HG02885 (cell line): ENCODE data around the gene HNF1B.
"Not testable (repeated sequence)": the region's sequence is repeated elsewhere in the genome, so short reads cannot be mapped to it uniquely, and the experiment has no call there.

Experiments
- ATAC-seq: cut with Tn5 transposase; IDR thresholded peaks from one replicate; pipeline ENCODE4 v1.9.1; 2021; ENCODE audit warnings: mild to moderate bottlenecking; ENCODE audit not compliant: unreplicated experiment, poor library complexity

HNF1B gene

DNA sequence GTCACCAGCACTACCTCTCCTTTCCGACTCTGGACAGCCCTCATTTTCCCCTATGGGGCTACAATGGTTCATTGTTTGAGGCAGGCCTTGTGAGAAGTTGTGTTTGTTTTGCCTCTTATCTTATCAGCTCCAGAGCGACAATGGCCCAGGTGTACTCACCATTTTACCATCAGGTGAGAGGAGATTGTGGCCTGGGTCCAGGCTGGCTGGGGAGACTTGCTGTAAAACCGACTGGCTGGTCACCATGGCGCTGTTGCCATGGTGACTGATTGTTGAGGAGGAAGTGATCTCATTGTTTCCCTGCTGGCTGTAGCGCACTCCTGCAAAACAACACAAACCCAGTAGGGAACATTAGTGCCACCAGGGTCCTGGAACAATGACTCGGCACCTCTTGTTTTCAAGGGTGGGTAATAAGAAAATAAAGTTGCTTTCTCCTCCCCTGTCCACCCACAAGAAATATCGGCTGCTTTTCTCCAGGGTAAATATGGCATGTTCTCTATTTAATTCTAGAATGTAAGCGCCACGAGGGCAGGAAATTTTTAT is 34.4 kb downstream of the HNF1B start:
- ATAC-seq, result no peak

DNA sequence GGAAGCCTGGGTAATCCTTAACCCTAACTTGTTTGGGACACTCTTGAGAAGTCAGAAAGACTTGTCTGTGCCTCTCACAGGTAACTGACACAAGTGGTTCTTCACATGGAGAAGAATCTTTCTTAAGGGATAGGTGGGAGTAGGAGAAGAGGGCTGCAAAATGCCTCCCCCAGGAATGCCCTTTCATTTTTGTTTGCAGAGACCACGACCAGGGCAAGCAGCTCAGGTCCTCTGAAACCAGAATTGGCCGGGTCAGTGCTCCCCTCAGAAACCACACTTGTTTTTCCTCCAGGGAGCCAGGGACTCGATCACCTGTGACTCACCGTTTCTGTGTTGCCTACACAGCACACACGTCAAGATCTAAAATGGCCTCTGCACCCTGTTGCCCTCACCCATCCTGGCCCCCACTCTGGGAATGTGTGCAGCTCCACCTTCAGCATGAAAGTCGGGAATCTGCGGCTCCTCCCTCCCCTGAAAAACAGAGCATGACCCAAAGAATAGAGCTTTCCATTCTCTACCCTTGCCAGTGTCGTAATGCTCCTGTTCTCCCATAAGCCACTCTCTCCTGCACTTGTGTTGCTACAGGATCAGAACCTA is 36.1 kb downstream of the HNF1B start:
- no peak for ATAC-seq

DNA sequence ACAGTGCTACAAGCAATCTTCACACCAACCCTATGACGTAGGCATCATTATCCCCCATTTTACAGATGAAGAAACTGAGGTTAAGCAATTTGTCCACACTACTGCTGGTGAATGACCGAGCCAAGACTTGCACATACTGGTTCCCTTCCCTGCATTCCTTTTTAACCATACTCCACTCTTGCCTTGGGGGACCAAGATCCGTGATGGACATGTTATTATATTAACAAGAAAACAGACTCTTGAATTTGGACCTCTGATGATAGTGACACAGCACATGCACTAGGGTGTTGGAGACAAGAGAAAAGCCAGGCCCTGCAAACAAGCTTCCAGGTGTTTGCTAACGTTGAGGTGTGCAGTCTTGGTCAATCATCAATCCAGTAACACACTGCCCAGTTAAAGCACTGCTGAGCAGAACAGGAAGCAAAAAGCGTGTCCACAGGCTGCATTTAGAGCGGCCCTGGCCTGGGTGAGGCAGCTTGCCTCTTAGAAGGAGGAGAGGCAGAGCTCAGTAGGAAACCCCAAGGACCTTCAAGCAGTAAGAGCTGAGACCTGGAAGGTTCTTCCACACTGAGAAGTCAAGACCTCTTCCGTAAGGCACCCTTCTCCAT is 36.7 kb downstream of the HNF1B start:
- ATAC-seq, result no peak

DNA sequence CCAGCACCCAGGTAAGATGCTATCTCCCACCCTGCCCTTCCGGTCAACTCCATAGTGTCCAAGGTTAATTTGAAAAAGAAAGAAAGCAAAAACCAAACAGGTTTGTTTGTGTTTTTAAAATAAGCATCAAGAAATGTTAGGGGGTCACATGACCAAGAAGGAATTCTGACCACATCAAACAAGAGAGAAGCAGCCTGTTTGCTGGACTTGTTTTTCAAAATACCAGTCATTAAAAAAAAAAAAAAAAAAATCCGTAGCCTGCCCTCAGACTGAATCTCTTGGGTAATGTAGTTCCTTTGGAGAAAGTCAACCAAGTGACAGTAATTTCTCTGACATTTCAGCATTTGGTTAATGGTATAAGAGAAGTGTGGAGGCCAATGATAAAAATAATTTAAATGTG is 38.4 kb downstream of the HNF1B start:
- no peak for ATAC-seq

DNA sequence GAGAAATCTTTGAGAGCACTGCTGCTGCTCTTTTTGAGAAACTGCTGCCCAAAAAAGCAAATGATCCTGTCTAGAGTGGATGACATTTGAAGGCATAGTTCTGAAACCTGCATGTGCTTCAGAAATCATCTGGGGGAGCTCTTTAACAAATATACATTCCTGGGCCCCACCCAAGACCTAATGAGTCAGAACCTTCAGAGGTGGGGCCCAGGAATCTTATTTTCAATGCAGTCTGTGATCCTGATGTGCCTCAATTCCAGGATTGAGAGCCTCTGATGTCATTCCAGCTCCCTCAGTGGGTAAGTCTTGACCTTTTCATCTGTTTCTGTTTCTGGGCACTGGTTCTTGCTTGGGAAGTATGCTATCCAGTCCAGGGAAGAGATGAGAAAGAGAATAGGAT is 42.3 kb downstream of the HNF1B start:
- no peak for ATAC-seq

DNA sequence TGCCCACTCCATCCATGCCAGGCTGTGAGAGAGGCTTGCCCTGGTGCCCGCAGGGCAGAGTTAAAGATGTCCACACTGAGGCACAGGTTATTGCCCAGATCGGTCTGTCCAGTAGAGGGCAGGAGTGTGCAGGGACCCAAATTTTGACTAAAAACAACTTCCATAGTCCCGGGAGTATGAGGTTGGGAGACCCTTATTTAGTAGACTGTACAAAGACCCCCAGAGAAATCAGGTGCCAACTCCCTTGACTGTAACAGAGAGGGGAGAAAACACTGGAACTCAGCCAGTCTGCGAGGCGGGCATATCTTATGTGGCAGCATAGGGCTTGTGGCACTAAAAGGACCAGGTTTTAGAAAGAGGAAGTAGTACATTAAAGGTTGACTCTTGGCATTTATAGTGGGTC is 43.4 kb downstream of the HNF1B start:
- ATAC-seq, result no peak

DNA sequence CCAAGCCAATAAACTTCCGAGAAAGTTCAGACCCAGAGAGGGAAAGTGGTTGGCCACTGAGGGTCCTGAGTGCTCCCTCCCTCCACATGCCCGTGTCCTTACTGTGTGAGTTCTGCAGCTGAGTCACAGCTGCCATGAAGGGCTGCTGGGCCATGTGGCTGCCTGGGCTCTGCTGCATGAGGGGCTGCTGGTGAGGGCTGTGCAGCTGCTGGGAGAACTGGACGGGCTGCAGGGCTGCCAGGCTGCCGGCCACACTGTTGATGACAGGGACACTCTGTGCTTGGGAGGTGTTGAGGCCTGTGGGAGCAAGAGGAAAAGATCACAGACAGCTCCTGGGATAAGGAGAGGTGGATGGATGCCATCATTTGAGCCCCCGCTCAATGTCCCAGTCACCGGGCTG is 44.0 kb downstream of the HNF1B start:
- ATAC-seq, result no peak

DNA sequence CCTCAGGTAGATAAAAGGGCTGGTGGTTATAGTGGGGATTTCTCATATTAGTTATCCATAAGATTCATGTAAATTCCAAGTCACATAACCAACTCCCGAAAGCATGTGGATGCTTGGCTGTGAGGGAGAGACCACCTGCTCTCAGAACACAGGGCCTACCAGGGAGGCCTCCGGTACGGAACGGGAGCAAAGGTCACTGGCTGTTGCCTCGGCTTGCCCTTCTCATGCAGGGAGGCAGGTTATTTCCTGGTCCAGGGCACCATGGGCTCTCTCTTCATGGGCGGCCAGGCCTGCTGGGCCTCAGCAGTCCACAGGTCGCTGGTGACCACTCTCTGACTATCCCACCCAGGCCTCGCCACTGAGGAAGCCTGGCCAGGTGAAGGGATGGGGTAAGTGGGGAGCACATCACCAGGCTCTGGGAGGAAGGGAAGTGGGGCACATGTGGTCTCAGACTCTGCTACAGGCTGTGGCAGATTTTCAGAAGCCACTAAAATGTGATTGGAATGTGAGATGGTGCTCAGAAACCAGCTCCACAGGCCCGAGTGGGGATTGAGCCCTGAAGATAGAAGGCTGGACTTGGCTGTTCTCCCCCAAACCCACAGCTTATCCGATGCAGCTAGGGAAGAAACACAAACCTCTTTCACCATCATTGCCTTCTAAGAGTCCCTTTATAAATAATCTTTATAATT is 45.4 kb downstream of the HNF1B start:
- no peak for ATAC-seq

DNA sequence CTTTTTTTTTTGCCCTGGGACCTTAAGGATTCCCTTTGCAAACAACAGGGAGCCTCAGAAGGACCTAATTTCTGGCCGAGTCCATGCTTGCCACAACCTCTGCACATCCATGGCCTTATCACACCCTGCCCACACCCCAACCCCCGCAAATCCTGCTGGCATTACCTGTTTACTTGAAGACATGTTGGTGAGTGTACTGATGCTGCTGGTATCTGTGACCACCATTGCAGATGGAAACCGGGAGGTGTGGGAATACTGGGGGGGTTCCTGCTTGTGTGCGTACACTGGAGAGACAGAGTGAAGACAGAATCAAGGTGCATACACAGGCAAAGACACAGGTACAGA is 46.0 kb downstream of the HNF1B start:
- ATAC-seq, result no peak

DNA sequence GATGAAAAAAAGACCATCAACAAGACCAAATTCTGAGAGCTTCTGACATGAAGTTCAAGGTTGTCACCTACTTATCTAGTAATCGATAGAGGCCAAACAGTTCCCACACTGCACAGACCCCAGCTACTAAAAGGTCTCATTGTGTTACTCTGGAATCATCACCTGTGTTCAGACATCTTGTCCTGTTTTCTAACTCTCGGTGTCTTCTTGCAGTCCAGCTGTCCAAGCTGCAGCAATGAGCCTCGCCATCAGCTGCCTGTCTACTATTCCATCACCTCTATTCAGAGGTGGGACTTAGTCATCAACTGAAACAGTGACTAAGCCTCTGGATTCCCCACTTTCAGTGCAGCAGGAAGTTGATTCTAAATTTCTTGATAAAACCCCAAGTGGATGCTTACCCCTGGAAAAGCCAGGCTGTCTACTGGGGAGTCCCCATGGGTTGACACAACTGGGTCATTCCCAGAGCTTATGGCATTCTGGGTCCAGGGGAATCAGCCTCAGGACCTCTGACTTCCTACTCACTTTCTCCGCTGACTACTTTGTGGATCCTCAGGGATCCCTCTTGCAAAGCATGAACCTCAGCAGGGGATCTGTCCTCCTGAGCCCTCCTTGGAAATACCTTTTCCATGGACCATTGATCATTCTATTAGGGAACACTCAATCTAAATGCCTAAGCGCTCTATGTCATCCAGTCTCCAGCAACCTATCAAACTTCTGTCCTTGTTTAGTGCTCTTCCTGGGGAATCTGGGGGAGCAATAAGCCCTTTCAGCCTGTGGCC is 46.5 kb downstream of the HNF1B start:
- ATAC-seq, result no peak

DNA sequence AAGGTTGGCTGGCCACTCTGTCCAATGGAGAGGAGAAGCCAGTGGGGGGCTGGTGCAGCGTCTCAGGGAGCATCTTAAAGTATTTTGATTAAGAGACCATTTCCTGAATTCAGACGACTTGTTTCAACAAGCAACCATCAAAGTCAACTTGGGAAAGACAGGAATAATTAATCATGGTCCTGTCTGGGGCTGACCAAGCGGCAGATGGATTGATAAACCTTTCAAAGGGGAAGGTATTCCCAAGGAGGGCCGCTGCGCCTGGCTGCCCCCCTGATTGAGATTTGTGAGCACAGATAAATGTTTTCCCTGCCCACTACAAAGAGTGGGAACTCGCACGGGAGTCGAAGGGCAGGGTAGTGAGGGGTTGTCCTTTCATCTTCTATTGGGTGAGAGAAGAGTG is 47.5 kb downstream of the HNF1B start:
- no peak for ATAC-seq

DNA sequence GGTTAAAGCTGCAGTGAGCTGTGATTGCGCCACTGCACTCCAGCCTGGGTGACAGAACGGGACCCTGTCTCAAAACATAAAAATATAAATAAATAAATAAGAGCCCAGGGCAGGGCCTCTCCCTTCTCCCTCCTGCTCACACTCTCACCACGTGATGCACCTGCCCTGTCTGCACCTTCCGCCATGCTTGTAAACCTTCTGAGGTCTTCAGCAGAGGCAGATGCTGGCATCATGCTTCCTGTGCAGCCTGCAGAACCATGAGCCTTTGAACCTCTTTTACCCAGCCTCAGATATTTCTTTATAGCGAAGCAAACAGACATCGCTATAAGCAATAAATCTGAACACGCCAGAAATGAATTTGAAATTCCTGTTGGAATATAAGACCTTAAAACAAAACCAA is 48.5 kb downstream of the HNF1B start:
- no peak for ATAC-seq

DNA sequence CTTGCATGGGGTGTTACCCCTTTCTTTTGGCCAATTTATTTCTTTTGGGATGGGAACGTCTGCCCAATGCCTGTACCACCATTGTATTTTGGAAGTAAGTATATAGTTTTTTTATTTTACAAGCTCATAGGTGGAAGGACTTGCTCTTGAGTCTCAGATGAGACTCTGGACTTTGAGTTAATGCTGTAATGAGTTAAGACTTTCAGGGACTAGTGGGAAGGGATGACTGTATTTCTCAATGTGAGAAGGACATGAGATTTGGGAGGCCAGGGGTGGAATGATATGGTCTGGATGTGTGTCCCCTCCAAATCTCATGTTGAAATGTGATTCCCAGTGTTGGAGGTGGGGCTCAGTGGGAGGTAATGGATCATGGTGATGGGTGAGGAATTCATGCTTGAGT is 49.1 kb downstream of the HNF1B start:
- ATAC-seq, result no peak

DNA sequence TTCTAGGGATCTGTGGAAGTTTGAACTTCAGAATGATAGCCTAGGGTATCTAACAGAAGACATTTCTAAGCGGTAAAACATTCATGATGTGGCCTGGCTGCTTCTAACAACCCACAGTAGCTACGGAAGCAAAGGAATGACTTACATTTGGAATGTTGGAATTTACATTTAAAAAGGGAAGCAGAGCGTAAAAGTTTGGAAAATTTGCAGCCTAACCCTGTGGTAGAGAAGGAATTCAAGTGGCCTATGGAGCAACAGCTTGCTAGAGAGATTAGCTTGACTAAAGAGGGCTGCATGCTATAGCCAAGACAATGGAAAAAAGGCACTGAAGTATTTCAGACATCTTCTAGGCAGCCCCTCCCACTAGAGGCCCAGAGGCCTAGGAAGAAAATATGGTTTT is 50.1 kb downstream of the HNF1B start:
- ATAC-seq, result no peak

DNA sequence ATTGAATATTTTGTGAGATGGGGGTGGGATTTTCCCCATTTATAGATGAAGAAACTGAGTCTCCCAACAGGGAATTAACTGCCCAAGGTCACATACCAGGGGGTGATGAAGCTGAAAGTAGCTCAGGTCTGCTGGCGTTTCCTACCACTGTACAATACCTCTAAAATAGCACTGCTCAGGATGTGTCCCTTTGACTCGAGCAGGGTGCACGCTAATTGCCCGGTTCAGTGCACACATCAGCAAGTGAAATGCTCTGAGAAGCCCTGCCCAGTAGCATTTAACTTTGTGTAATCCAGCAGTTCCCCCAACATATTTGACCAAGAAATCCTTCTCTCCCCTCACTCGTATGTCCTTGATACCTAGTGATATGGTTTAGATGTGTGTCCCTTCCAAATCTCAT is 51.5 kb downstream of the HNF1B start:
- ATAC-seq, result no peak

DNA sequence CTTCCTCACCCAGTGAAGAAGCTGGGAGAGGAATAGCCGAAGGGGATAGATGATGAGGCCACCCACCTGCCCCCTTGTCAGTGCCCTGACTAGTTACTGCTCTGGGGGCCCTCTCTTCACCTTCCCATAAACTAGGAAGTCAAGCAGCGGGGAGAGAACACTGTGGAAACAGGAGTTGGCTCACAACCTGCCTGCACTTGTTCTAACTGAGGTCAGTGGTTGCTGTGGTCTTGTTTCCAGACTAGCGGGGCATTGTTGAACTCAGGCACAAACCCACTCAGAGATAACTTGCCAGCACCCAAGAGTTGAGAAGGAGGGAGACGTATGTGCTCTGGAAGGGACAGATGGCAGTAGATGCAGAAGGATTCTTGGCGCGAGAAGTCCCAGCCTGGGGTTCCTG is 53.1 kb downstream of the HNF1B start:
- ATAC-seq, result no peak

DNA sequence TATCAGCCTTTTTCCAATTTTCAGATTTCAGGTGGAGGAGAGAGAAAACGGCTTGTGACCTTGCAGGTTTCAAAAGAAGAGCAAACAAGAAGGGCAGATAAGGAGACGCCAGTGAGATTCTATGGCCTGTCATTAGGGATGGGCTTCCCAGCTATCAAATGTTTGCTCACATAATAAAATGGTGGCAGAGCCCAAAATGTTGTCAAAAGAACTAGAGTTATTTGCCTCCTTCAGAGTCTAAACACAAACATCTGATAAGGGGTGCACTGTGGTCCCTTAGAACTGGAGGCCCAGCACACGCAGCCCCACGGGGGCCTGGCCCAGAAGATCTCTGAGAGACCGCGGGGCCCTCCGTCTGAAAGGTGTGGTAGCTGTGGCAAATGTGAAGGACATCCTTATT is 55.5 kb downstream of the HNF1B start:
- ATAC-seq, result no peak

DNA sequence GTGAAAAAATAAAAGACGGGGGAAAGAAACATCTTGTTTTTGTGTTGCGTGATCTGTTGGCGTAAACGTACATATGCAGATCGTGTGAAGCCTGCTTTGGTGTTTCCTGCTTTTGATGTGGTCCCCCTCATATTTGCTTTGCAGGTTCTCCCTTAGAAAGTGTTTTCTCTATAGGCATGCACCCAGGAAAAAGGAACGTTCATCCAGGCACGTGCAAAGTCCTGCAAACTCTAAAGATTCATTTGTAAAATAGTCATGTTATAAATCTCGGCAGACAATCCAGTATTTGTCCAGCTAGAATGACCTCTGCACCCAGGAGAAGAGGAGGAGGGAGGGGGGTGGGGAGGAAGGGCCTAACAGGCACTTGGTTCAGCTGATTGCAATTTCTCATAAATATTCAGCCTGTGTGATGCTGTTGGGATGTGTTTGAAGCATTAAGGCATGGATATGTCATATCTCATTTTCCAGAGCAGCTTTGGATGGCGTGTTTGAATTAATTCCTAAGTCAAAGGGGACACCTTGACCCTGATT is 61.3 kb downstream of the HNF1B start:
- ATAC-seq, result no peak

DNA sequence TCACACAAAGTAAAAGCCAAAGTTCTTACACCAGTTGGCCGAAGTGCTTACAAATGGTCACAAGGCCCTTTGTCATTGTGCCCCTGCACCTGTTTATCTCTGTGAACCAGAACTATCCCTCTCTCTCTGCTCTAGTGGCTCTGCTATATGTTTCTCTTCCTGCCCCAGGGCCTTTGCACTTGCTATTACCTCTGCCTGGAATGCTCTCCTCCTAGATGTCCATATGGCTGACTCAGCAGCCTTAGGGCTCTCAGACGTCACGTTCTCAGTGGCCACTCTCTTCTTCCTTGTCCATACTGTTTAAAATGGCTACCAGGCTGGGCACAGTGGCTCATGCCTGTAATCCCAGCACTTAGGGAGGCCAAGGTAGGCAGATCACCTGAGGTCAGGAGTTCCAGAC is 62.9 kb downstream of the HNF1B start:
- no peak for ATAC-seq

DNA sequence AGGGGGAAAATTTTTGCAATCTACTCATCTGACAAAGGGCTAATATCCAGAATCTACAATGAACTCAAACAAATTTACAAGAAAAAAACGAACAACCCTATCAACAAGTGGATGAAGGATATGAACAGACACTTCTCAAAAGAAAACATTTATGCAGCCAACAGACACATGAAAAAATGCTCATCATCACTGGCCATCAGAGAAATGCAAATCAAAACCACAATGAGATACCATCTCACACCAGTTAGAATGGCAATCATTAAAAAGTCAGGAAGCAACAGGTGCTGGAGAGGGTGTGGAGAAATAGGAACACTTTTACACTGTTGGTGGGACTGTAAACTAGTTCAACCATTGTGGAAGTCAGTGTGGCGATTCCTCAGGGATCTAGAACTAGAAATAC is 64.9 kb downstream of the HNF1B start:
- ATAC-seq, result not testable (repeated sequence)

DNA sequence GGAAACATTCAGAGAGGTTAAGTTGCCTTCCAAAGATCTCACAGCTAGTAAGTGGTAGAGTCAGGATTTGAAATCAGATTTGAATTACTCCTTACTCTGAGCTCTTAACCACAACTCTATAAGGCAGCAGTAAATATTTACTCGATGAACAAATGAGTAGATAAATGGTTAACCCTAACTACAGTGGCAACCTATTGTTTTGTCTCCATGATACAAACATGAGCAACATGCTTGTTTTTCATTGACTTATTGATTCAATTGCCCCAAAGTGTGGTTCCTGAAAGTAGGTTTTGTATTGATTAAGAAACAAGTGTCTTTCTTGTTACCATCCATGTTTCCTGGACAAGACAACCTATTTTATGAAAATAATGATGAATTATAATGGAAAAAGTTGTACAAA is 66.8 kb downstream of the HNF1B start:
- ATAC-seq, result no peak
